Activated CD4-positive, alpha-beta T cell treated with anti-CD3 and anti-CD28 coated beads, Interleukin-2, amount 50 U/mL, for 24 hours (primary cell): ENCODE results near the gene BSN.

ENCODE experiments used
- DNase-seq, 2 donors: peaks; one replicate each; pipeline ENCODE4 v3.0.0-alpha.2; 2020; ENCODE audit warnings: low read depth in 1 of 2, low spot score in 1 of 2

Gene BSN

GRCh38 chr3:49626101-49626581 is 71.9 kb downstream of the BSN start:
- DNase-seq = no peak

- DNase-seq = no peak
These were observed 72.5 kb downstream of the BSN start for GRCh38 chr3:49626796-49627195.

GRCh38 chr3:49627634-49628033 is 73.4 kb downstream of the BSN start:
- DNase-seq = no peak

- no peak for DNase-seq
These were observed 74.0 kb downstream of the BSN start for GRCh38 chr3:49628249-49628648.

- no peak for DNase-seq
These were observed 75.2 kb downstream of the BSN start for GRCh38 chr3:49629451-49629850.

- DNase-seq = no peak
These were observed 75.6 kb downstream of the BSN start for GRCh38 chr3:49629866-49630265.

- DNase-seq = no peak
These were observed 76.5 kb downstream of the BSN start for GRCh38 chr3:49630784-49631183.

- no peak for DNase-seq
These were observed 80.5 kb downstream of the BSN start for GRCh38 chr3:49634736-49635135.

GRCh38 chr3:49636883-49637609 is 82.8 kb downstream of the BSN start:
- no peak for DNase-seq

- no peak for DNase-seq
These were observed 84.2 kb downstream of the BSN start for GRCh38 chr3:49638445-49638844.

GRCh38 chr3:49639551-49639950 is 85.3 kb downstream of the BSN start:
- no peak for DNase-seq

GRCh38 chr3:49641292-49641691 is 87.0 kb downstream of the BSN start:
- no peak for DNase-seq

- no peak for DNase-seq
These were observed 87.8 kb downstream of the BSN start for GRCh38 chr3:49641921-49642707.

GRCh38 chr3:49642708-49643145 is 88.5 kb downstream of the BSN start:
- DNase-seq = no peak

GRCh38 chr3:49644684-49645083 is 90.4 kb downstream of the BSN start:
- no peak for DNase-seq

- no peak for DNase-seq
These were observed 92.0 kb downstream of the BSN start for GRCh38 chr3:49646236-49646635.

- DNase-seq = no peak
These were observed 93.5 kb downstream of the BSN start for GRCh38 chr3:49647741-49648140.

- no peak for DNase-seq
These were observed 94.2 kb downstream of the BSN start for GRCh38 chr3:49648354-49649019.

- DNase-seq = no peak
These were observed 95.3 kb downstream of the BSN start for GRCh38 chr3:49649576-49649975.

GRCh38 chr3:49650177-49650576 is 95.9 kb downstream of the BSN start:
- no peak for DNase-seq

GRCh38 chr3:49650637-49651036 is 96.4 kb downstream of the BSN start:
- no peak for DNase-seq
